ENCODE results near the gene PRSS27.

DNA sequence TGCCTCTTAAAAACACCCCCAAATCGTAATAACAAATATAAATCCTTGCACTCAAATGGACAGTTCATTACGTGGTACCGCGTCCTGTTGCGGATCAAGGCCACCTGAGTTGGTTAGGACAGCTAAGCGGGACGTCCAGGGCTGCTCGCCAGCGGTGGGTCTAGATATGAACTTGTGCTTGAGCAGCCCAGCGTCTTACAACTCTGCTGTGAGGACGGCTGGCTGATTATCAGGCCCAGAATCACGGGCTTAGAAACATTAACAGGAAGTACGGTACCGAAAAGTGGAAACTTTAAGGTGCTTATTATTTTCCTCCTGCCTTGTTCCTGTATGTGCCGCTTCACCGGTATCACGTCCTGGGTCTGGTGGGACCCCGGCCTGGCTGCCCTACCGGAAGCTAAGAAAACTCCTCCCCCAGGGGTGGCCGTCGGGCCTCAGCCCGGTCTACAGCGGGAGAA is 31.6 kb upstream of the PRSS27 start:
- TF ChIP-seq POLR2A (IDR thresholded peaks at IDR 0.05; ENCODE audit: low read length) = no peak
- TF ChIP-seq GATA1 (IDR thresholded peaks at IDR 0.05; ENCODE audit: low read depth, low read length) = no peak
